GM04504 (cell line): ENCODE results near the gene TUBB2B.
"Not testable (repeated sequence)": the region's sequence is repeated elsewhere in the genome, so short reads cannot be mapped to it uniquely, and the experiment has no call there.

Experiments
- DNase-seq: peaks from one replicate; pipeline ENCODE4 v3.0.0-alpha.2; 2012; ENCODE audit warnings: low read depth

The TUBB2B gene

GRCh38 chr6:3209114-3210023, 18.1 kb downstream of the TUBB2B start:
- peak; percentile 96 for DNase-seq

- no peak for DNase-seq
Observed at GRCh38 chr6:3208775-3209113, 18.7 kb downstream of the TUBB2B start.

GRCh38 chr6:3208098-3208774, 19.2 kb downstream of the TUBB2B start:
- peak; percentile 96 for DNase-seq

GRCh38 chr6:3206339-3207015, 21.0 kb downstream of the TUBB2B start:
- no peak for DNase-seq

- peak; percentile 82 for DNase-seq
Observed at GRCh38 chr6:3205913-3206312, 21.5 kb downstream of the TUBB2B start.

- no peak for DNase-seq
Observed at GRCh38 chr6:3204921-3205320, 22.5 kb downstream of the TUBB2B start.

- DNase-seq, result peak; percentile 72
Observed at GRCh38 chr6:3202999-3203696, 24.3 kb downstream of the TUBB2B start.

- no peak for DNase-seq
Observed at GRCh38 chr6:3201388-3201787, 26.1 kb downstream of the TUBB2B start.

GRCh38 chr6:3200682-3201081, 26.8 kb downstream of the TUBB2B start:
- DNase-seq, result no peak

GRCh38 chr6:3199382-3199781, 28.1 kb downstream of the TUBB2B start:
- DNase-seq, result no peak

- not testable (repeated sequence) for DNase-seq
Observed at GRCh38 chr6:3197734-3198133, 29.7 kb downstream of the TUBB2B start.

GRCh38 chr6:3196770-3197169, 30.7 kb downstream of the TUBB2B start:
- DNase-seq, result no peak

GRCh38 chr6:3195695-3196497, 31.6 kb downstream of the TUBB2B start:
- DNase-seq, result no peak

GRCh38 chr6:3195420-3195694, 32.1 kb downstream of the TUBB2B start:
- DNase-seq, result no peak

- no peak for DNase-seq
Observed at GRCh38 chr6:3194535-3195419, 32.7 kb downstream of the TUBB2B start.

- no peak for DNase-seq
Observed at GRCh38 chr6:3193102-3193849, 34.2 kb downstream of the TUBB2B start.

- DNase-seq, result no peak
Observed at GRCh38 chr6:3190779-3191178, 36.7 kb downstream of the TUBB2B start.

- DNase-seq, result no peak
Observed at GRCh38 chr6:3190056-3190455, 37.4 kb downstream of the TUBB2B start.

GRCh38 chr6:3189192-3189591, 38.3 kb downstream of the TUBB2B start:
- not testable (repeated sequence) for DNase-seq

- DNase-seq, result no peak
Observed at GRCh38 chr6:3188262-3188661, 39.2 kb downstream of the TUBB2B start.
